ENCODE measurements around the gene HS6ST2. TPM values are rescaled to one million over a fixed set of nuclear protein-coding genes. Genes with fewer than 3 reads are reported as not detected.

The HS6ST2 gene
- total and polyA plus RNA-seq, 10 of the 15 experiments (the other 5 are each of a cell fraction or from before 2014, with no cell fraction given), result not detected

DNA sequence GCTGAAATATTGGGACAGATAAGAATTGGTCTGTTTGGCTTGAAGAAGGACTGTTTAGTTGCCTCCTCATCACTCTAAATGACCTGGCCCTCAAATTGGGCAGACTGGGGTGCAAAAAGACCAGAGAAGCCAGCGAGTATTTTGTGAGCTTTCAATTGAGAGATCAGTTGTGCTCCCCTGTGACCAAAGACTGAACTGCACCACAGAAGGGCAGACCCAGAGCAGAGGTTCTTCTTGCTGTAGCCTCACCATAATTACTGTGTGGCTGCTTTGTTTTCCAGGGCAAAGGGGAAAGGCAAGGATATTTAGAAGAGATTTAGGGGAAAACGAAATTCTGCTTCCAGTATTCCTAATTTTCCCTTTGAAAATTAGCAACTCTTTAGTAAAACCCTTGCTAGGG, 365.5 kb downstream of the HS6ST2 start:
- DNase-seq (ENCODE audit: low read depth, low spot score) (no peak), FAIRE-seq (no peak), ATAC-seq (peak; percentile 76)
- ChIA-PET SMC1A (ENCODE audit: uncharacterized antibody, unreplicated experiment) (interaction anchor here (0.5 to 1.9 kb wide), 4 partner anchors 8 to 303 kb away, joined by 3 to 9 read pairs (median 4); no protein-coding TSS in a partner anchor), CTCF (interaction anchor here (1.0 to 3.6 kb wide), 2 partner anchors 12 to 300 kb away, joined by 3 to 21 read pairs; no protein-coding TSS in a partner anchor), POLR2A (no interaction called here), RAD21 (ENCODE audit: unreplicated experiment) (interaction anchor here (0.8 to 2.1 kb wide), 4 partner anchors 300 to 502 kb away, joined by 3 to 11 read pairs (median 3); no protein-coding TSS in a partner anchor)
- Histone ChIP-seq H3K4me3 (no peak overlapping the region), H3K9ac (ENCODE audit: control insufficient read depth, insufficient read depth, low read length) (no peak overlapping the region), H3K4me2 (ENCODE audit: control insufficient read depth, insufficient read depth) (no peak overlapping the region), H2AFZ (ENCODE audit: control insufficient read depth, low read depth, low read length) (no peak overlapping the region), H4K20me1 (ENCODE audit: control insufficient read depth, insufficient read depth) (no peaks in the 10 kb centered on the region), H3K27me3 (replicated peaks in 1 of 2; ENCODE audit: control insufficient read depth in 2 of 2, insufficient read depth in 2 of 2, low read length in 1 of 2) (no peaks in the 10 kb centered on the region; a peak in 1 of 4 replicates), H3K4me1 (ENCODE audit: control insufficient read depth, insufficient read depth, low read length) (no peaks in the 10 kb centered on the region), H3K36me3 (ENCODE audit: control insufficient read depth in 2 of 2, insufficient read depth in 2 of 2, low read length in 1 of 2) (no peaks in the 10 kb centered on the region; a peak in 1 of 4 replicates), H3K27ac (ENCODE audit: control insufficient read depth, insufficient read depth) (no peak overlapping the region), H3K79me2 (ENCODE audit: control insufficient read depth, insufficient read depth, low read length) (no peaks in the 10 kb centered on the region), H3K9me3 (replicated peaks; ENCODE audit: control insufficient read depth, insufficient read depth, low read length) (no peaks in the 10 kb centered on the region)
- no TSS peak for BruUV-seq (replicated peaks)
- intact Hi-C loops (cut with micrococcal nuclease; ENCODE audit: unreplicated experiment) (loop anchor here (5.0 kb wide), 1 partner anchor 301 kb away; no protein-coding TSS in a partner anchor), in situ Hi-C loops (cut with MboI) (loop anchor here (10.0 kb wide), 1 partner anchor 298 kb away; no protein-coding TSS in a partner anchor)
- 0% methylated on average over 2 of the region's 2 CpGs for WGBS (ENCODE audit: insufficient coverage, insufficient replicate concordance, low lambda C conversion rate, missing lambda C conversion rate)
- peak; percentile 70 for TF ChIP-seq RAD21 (IDR thresholded peaks at IDR 0.05; ENCODE audit: insufficient read depth, low read depth, low read length)
- no peak for TF ChIP-seq RELA (IDR thresholded peaks at IDR 0.05; ENCODE audit: borderline replicate concordance, partially characterized antibody)
- TF ChIP-seq CHD4 (IDR thresholded peaks at IDR 0.05), result no peak
- no peak for TF ChIP-seq MTA2 (IDR thresholded peaks at IDR 0.05; ENCODE audit: low read depth)
- TF ChIP-seq, protein P1, sequence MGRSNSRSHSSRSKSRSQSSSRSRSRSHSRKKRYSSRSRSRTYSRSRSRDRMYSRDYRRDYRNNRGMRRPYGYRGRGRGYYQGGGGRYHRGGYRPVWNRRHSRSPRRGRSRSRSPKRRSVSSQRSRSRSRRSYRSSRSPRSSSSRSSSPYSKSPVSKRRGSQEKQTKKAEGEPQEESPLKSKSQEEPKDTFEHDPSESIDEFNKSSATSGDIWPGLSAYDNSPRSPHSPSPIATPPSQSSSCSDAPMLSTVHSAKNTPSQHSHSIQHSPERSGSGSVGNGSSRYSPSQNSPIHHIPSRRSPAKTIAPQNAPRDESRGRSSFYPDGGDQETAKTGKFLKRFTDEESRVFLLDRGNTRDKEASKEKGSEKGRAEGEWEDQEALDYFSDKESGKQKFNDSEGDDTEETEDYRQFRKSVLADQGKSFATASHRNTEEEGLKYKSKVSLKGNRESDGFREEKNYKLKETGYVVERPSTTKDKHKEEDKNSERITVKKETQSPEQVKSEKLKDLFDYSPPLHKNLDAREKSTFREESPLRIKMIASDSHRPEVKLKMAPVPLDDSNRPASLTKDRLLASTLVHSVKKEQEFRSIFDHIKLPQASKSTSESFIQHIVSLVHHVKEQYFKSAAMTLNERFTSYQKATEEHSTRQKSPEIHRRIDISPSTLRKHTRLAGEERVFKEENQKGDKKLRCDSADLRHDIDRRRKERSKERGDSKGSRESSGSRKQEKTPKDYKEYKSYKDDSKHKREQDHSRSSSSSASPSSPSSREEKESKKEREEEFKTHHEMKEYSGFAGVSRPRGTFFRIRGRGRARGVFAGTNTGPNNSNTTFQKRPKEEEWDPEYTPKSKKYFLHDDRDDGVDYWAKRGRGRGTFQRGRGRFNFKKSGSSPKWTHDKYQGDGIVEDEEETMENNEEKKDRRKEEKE (IDR thresholded peaks at IDR 0.05), result no peak
- TF ChIP-seq, protein P2, sequence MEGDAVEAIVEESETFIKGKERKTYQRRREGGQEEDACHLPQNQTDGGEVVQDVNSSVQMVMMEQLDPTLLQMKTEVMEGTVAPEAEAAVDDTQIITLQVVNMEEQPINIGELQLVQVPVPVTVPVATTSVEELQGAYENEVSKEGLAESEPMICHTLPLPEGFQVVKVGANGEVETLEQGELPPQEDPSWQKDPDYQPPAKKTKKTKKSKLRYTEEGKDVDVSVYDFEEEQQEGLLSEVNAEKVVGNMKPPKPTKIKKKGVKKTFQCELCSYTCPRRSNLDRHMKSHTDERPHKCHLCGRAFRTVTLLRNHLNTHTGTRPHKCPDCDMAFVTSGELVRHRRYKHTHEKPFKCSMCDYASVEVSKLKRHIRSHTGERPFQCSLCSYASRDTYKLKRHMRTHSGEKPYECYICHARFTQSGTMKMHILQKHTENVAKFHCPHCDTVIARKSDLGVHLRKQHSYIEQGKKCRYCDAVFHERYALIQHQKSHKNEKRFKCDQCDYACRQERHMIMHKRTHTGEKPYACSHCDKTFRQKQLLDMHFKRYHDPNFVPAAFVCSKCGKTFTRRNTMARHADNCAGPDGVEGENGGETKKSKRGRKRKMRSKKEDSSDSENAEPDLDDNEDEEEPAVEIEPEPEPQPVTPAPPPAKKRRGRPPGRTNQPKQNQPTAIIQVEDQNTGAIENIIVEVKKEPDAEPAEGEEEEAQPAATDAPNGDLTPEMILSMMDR (IDR thresholded peaks at IDR 0.05 in 2 of 3, conservative IDR thresholded peaks at IDR 0.05 in 1 of 3; ENCODE audit: control insufficient read depth in 2 of 3, extremely low read depth in 1 of 3, insufficient read depth in 1 of 3, low read depth in 3 of 3, low read length in 3 of 3), result peak; percentile 42 to 52 (median 45); a peak in 4 of 6 replicates
- no peak for TF ChIP-seq CEBPB (IDR thresholded peaks at IDR 0.05; ENCODE audit: borderline replicate concordance in 1 of 2, low read depth in 2 of 2, low read length in 2 of 2)
- TF ChIP-seq TAF1 (IDR thresholded peaks at IDR 0.05; ENCODE audit: borderline replicate concordance, low read depth, low read length), result no peak
- TF ChIP-seq ZNF622 (IDR thresholded peaks at IDR 0.05), result no peak
- TF ChIP-seq SMC3 (IDR thresholded peaks at IDR 0.05; ENCODE audit: borderline replicate concordance, low read length), result peak; percentile 60; the same call in 1 of the 2 replicates
- TF ChIP-seq, protein P3, sequence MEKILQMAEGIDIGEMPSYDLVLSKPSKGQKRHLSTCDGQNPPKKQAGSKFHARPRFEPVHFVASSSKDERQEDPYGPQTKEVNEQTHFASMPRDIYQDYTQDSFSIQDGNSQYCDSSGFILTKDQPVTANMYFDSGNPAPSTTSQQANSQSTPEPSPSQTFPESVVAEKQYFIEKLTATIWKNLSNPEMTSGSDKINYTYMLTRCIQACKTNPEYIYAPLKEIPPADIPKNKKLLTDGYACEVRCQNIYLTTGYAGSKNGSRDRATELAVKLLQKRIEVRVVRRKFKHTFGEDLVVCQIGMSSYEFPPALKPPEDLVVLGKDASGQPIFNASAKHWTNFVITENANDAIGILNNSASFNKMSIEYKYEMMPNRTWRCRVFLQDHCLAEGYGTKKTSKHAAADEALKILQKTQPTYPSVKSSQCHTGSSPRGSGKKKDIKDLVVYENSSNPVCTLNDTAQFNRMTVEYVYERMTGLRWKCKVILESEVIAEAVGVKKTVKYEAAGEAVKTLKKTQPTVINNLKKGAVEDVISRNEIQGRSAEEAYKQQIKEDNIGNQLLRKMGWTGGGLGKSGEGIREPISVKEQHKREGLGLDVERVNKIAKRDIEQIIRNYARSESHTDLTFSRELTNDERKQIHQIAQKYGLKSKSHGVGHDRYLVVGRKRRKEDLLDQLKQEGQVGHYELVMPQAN (conservative IDR thresholded peaks at IDR 0.05), result no peak
- TF ChIP-seq, protein P4, sequence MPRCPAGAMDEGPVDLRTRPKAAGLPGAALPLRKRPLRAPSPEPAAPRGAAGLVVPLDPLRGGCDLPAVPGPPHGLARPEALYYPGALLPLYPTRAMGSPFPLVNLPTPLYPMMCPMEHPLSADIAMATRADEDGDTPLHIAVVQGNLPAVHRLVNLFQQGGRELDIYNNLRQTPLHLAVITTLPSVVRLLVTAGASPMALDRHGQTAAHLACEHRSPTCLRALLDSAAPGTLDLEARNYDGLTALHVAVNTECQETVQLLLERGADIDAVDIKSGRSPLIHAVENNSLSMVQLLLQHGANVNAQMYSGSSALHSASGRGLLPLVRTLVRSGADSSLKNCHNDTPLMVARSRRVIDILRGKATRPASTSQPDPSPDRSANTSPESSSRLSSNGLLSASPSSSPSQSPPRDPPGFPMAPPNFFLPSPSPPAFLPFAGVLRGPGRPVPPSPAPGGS (IDR thresholded peaks at IDR 0.05; ENCODE audit: borderline replicate concordance, insufficient read depth, low read depth, low read length, poor library complexity, severe bottlenecking), result no peak
- TF ChIP-seq, protein P5, sequence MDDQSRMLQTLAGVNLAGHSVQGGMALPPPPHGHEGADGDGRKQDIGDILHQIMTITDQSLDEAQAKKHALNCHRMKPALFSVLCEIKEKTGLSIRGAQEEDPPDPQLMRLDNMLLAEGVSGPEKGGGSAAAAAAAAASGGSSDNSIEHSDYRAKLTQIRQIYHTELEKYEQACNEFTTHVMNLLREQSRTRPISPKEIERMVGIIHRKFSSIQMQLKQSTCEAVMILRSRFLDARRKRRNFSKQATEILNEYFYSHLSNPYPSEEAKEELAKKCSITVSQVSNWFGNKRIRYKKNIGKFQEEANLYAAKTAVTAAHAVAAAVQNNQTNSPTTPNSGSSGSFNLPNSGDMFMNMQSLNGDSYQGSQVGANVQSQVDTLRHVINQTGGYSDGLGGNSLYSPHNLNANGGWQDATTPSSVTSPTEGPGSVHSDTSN (IDR thresholded peaks at IDR 0.05; ENCODE audit: insufficient replicate concordance, low read depth, low read length), result no peak

Data from GM12878 (cell line).